GM12878 (cell line): Measurements from ENCODE around the gene GPR52. TPM values are rescaled to one million over a fixed set of nuclear protein-coding genes. Genes with fewer than 3 reads are reported as not detected.

Experiments
- ATAC-seq: fragments of 200-7000 bp; cut with Tn5 transposase; 3 replicates; pipeline ENCODE4 v1.9.1; 2020; ENCODE audit warnings: mild to moderate bottlenecking, moderate library complexity
- BruUV-seq: library from RNA; stranded (reverse); fragments of 400-500 nt; replicated peaks from 2 replicates; lab custom pipeline; 2021; lab: Mats Ljungman, UMichigan
- CTCF ChIA-PET: fragments of 300-600 bp; sonication (Branson Sonifier 250); formaldehyde crosslinking; extraction: SDS; loops from one replicate; lab custom pipeline; 2021; ENCODE audit warnings: inconsistent platforms; lab: Yijun Ruan, JAX
- POLR2A ChIA-PET: fragments of 350-600 bp; formaldehyde crosslinking; extraction: SDS; loops from one replicate; lab custom pipeline; 2021; ENCODE audit warnings: inconsistent platforms; lab: Charles Lee
- RAD21 ChIA-PET: fragments of 300-600 bp; sonication (Branson Sonifier 250); formaldehyde crosslinking; loops from one replicate; lab custom pipeline; 2023; ENCODE audit warnings: antibody characterized with exemption; ENCODE audit not compliant: unreplicated experiment; lab: Charles Lee
- SMC1A ChIA-PET: fragments of 300-600 bp; sonication (Branson Sonifier 250); formaldehyde crosslinking; loops from one replicate; lab custom pipeline; 2023; ENCODE audit not compliant: unreplicated experiment, uncharacterized antibody; lab: Charles Lee
- DNase-seq: peaks from one replicate; pipeline ENCODE4 v3.0.0-alpha.2; 2011; ENCODE audit warnings: low read depth, low spot score
- FAIRE-seq: peaks from 3 replicates; lab custom pipeline; 2011; peaks lifted over from hg19 to GRCh38; lab: Jason Lieb, UNC
- H2AFZ ChIP-seq: 2 replicates; pipeline ENCODE4 v1.6.0; 2011; ENCODE audit warnings: low read depth, low read length, control low read depth; ENCODE audit not compliant: control insufficient read depth
- H3K27ac ChIP-seq: 2 replicates; pipeline ENCODE4 v1.5.1; 2011; ENCODE audit warnings: control low read depth; ENCODE audit not compliant: control insufficient read depth, insufficient read depth
- H3K27me3 ChIP-seq, 2 experiments: replicated peaks in 1 of 2; 2 replicates each; pipeline versions ENCODE4 v1.6.0 to v1.6.1; 2011; ENCODE audit warnings: low read length in 1 of 2; ENCODE audit not compliant: control insufficient read depth in 2 of 2, insufficient read depth in 2 of 2
- H3K36me3 ChIP-seq, 2 experiments: 2 replicates each; pipeline ENCODE4 v1.5.1; 2011; ENCODE audit warnings: low read length in 1 of 2; ENCODE audit not compliant: control insufficient read depth in 2 of 2, insufficient read depth in 2 of 2
- H3K4me1 ChIP-seq: 2 replicates; pipeline ENCODE4 v1.6.1; 2011; ENCODE audit warnings: mild to moderate bottlenecking, low read length, moderate library complexity, mixed read lengths; ENCODE audit not compliant: control insufficient read depth, insufficient read depth
- H3K4me2 ChIP-seq: 2 replicates; pipeline ENCODE4 v1.6.0; 2011; ENCODE audit warnings: control low read depth; ENCODE audit not compliant: control insufficient read depth, insufficient read depth
- H3K4me3 ChIP-seq: fragments of 200-600 bp; sonication (generic); 2 replicates; pipeline ENCODE4 v1.5.1; 2016
- H3K79me2 ChIP-seq: 2 replicates; pipeline ENCODE4 v1.6.0; 2011; ENCODE audit warnings: low read length; ENCODE audit not compliant: control insufficient read depth, insufficient read depth
- H3K9ac ChIP-seq: 2 replicates; pipeline ENCODE4 v1.8.0; 2011; ENCODE audit warnings: low read length, control low read depth, mixed read lengths; ENCODE audit not compliant: control insufficient read depth, insufficient read depth
- H3K9me3 ChIP-seq: replicated peaks from 3 replicates; pipeline ENCODE4 v1.5.1; 2011; ENCODE audit warnings: mild to moderate bottlenecking, low read length; ENCODE audit not compliant: control insufficient read depth, insufficient read depth
- H4K20me1 ChIP-seq: 2 replicates; pipeline ENCODE4 v1.6.0; 2011; ENCODE audit not compliant: control insufficient read depth, insufficient read depth
- ASH2L ChIP-seq: fragments of 300-600, 200-600 bp; sonication (generic); IDR thresholded peaks from 2 replicates; pipeline ENCODE4 v1.6.1; 2017; ENCODE audit warnings: low read depth, mild to moderate bottlenecking, borderline replicate concordance
- CBX3 ChIP-seq: fragments of 200-600 bp; sonication (generic); IDR thresholded peaks from 2 replicates; pipeline ENCODE4 v1.6.1; 2016; ENCODE audit warnings: low read depth, borderline replicate concordance
- CHD1 ChIP-seq: IDR thresholded peaks from 2 replicates; pipeline ENCODE4 v1.6.1; 2012; ENCODE audit warnings: low read depth, low read length, improper control_type of control experiment
- FOXM1 ChIP-seq: IDR thresholded peaks from 2 replicates; pipeline ENCODE4 v1.6.1; 2012; ENCODE audit warnings: low read depth, mild to moderate bottlenecking, inconsistent platforms, low read length, moderate library complexity
- NFIC ChIP-seq: IDR thresholded peaks from 2 replicates; pipeline ENCODE4 v1.6.1; 2012; ENCODE audit warnings: low read depth, mild to moderate bottlenecking, inconsistent platforms, low read length, moderate library complexity
- RBBP5 ChIP-seq: fragments of 200-600 bp; sonication (generic); conservative IDR thresholded peaks from 2 replicates; pipeline ENCODE4 v1.6.1; 2016
- RELB ChIP-seq: fragments of 450-650 bp; IDR thresholded peaks from 2 replicates; pipeline ENCODE4 v1.6.1; 2017; ENCODE audit warnings: low read depth, mild to moderate bottlenecking, moderate library complexity
- SMARCA5 ChIP-seq: fragments of 450-650 bp; IDR thresholded peaks from 2 replicates; pipeline ENCODE4 v1.6.1; 2017; ENCODE audit warnings: mild to moderate bottlenecking
- TAF1 ChIP-seq: IDR thresholded peaks from 2 replicates; pipeline ENCODE4 v1.6.1; 2011; ENCODE audit warnings: mild to moderate bottlenecking, low read depth, low read length, borderline replicate concordance
- WRNIP1 ChIP-seq: IDR thresholded peaks from 2 replicates; pipeline ENCODE4 v1.6.1; 2011; ENCODE audit warnings: low read depth, low read length, improper control_type of control experiment, borderline replicate concordance
- ZBED1 ChIP-seq: IDR thresholded peaks from 2 replicates; pipeline ENCODE4 v1.6.1; 2016; ENCODE audit warnings: borderline replicate concordance
- WGBS: methylation state at CpG from one replicate; pipeline ENCODE4 v1.1.6; 2016; ENCODE audit warnings: low lambda C conversion rate; ENCODE audit not compliant: insufficient replicate concordance, insufficient coverage; ENCODE audit errors: missing lambda C conversion rate; 5-methylcytosine and 5-hydroxymethylcytosine counted together
- in situ Hi-C: fragments of 300-500 bp; cut with MboI; formaldehyde crosslinking; loops from 9 replicates; pipeline ENCODE4 v1.14.3; 2018; ENCODE audit warnings: mixed read lengths
- intact Hi-C: fragments of 100-400 bp; cut with micrococcal nuclease; formaldehyde crosslinking; loops from one replicate; pipeline ENCODE4 v1.14.2; 2022; ENCODE audit not compliant: unreplicated experiment
- polyA plus RNA-seq, 11 experiments: library from polyadenylated mRNA; depleted of rRNA in 4 of 11; unstranded in 6 of 11; stranded (reverse) in 5 of 11; fragments of >200 nt; fragmentation: Nextera tagmentation in 4 of 11; fragmentation: Illumina TruSeq in 1 of 11; extraction: Ambion mirVana in 4 of 11; extraction: Trizol in 1 of 11; gene quantifications; 1 replicate in 1 of 11; 2 replicates in 10 of 11; pipeline versions ENCODE4 v1.2.1 to v1.2.3, GENCODE V29; 2011 to 2016; ENCODE audit warnings: inconsistent platforms in 2 of 11, missing spikeins in 2 of 11, low read depth in 1 of 11
- total RNA-seq, 4 experiments: library from RNA; depleted of rRNA in 3 of 4; stranded (reverse); fragments of >200 nt in 3 of 4; fragmentation: Illumina TruSeq in 1 of 4; extraction: Trizol in 1 of 4; gene quantifications; 2 replicates each; pipeline versions ENCODE4 v1.2.1 to v1.2.3, GENCODE V29; 2013 to 2021

The GPR52 gene
- total and polyA plus RNA-seq, 10 of the 15 experiments (the other 5 are each of a cell fraction or from before 2014, with no cell fraction given): 0.20 to 16.4 (median 3.2) TPM; not detected in 4

GRCh38 chr1:174479281-174479680 is 31.5 kb downstream of the GPR52 start (continued):
- TF ChIP-seq RELB (no peak), ZBED1 (no peak), WRNIP1 (no peak), RBBP5 (no peak), SMARCA5 (no peak), TAF1 (no peak), NFIC (no peak), ASH2L (no peak)

GRCh38 chr1:174480324-174480723 is 32.6 kb downstream of the GPR52 start:
- TF ChIP-seq FOXM1: no peak
- TF ChIP-seq CHD1: no peak
- TF ChIP-seq CBX3: no peak
- FAIRE-seq (no peak), ATAC-seq (no peak), DNase-seq (no peak)
- POLR2A ChIA-PET: no interaction called here
- H4K20me1 ChIP-seq: no peaks in the 10 kb centered on the region
- in situ Hi-C loops: no loop called here
- no peaks in the 10 kb centered on the region for H3K79me2 ChIP-seq
- H3K27me3 ChIP-seq: no peaks in the 10 kb centered on the region
- 100% methylated on average over 1 of the region's 1 CpG for WGBS
- H3K4me2 ChIP-seq: no peak overlapping the region
- no peak overlapping the region for H3K27ac ChIP-seq
- no peak overlapping the region for H3K9ac ChIP-seq
- no peaks in the 10 kb centered on the region; the same call in 1 of the 3 replicates for H3K9me3 ChIP-seq
- no peaks in the 10 kb centered on the region for H3K36me3 ChIP-seq
- no peak overlapping the region for H2AFZ ChIP-seq
- H3K4me3 ChIP-seq: no peak overlapping the region
- H3K4me1 ChIP-seq: no peaks in the 10 kb centered on the region
- RAD21 ChIA-PET: no interaction called here
- SMC1A ChIA-PET: interaction anchor here (1.5 kb wide), 1 partner anchor 14 kb away, joined by 3 read pairs; no protein-coding TSS in a partner anchor
- CTCF ChIA-PET: no interaction called here
- no TSS peak for BruUV-seq
- intact Hi-C loops: no loop called here
